SK-N-MC (cell line): Measurements from ENCODE around the gene GGNBP2.

Source experiments
- EZH2 ChIP-seq: fragments of 200-600 bp; sonication (generic); IDR thresholded peaks from one replicate; pipeline ENCODE4 v1.6.1; 2017; ENCODE audit warnings: antibody characterized with exemption
- POLR2AphosphoS5 ChIP-seq: IDR thresholded peaks from 2 replicates; pipeline ENCODE4 v1.6.1; 2012; ENCODE audit warnings: mild to moderate bottlenecking, low read depth, low read length, borderline replicate concordance

DNA sequence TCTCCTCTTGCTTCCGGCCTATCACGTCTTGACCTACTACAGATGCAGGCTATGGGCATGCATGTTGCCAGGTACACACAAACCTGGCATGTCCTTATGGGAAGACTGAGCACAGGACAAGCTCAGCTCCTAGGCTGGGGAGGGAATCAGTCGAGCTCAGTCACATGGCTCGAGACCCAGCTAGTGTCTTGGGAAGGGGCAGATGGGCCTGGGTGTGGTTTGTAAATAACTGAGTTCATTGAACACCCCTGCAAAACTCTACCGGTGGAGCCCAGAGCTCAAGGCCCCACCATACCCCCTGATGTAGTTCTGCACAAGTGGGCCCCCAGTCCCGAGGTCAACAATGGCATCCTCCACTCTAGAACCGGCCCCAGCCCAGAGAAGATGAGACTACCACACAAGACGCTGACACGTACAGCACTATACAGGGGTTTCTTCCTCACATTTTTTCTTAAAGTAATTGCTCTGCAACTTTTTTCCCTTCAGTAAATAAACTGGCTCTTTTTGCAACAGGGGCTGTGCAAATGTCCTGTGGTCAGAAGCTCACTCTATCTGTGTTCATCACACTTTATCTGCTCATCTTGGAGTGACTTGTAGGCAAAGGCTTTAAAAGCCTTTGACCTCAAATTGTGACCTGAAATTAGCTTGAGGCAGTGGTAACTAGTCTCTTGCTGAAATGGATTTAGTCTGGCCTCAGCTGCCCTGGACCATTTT is 35.3 kb upstream of the GGNBP2 start:
- TF ChIP-seq POLR2AphosphoS5, result no peak
- no peak for TF ChIP-seq EZH2
